Testis (tissue), 2 donors: ENCODE measurements around the gene GUCA2A.

Source experiments
- CTCF ChIP-seq, 3 experiments: fragments of 450-650 bp in 2 of 3; fragments of 200-600 bp in 1 of 3; sonication (generic) in 1 of 3; IDR thresholded peaks; one replicate each; pipeline ENCODE4 v1.5.1; 2016 to 2019; ENCODE audit warnings: antibody characterized with exemption in 3 of 3, mild to moderate bottlenecking in 2 of 3, moderate library complexity in 1 of 3
- POLR2A ChIP-seq: fragments of 450-650 bp; IDR thresholded peaks from one replicate; pipeline ENCODE4 v1.6.1; 2017; ENCODE audit warnings: antibody characterized with exemption, mild to moderate bottlenecking, moderate library complexity

- TF ChIP-seq CTCF (IDR thresholded peaks at IDR 0.05) (no peak), POLR2A (no peak)
These were observed 26.8 kb downstream of the GUCA2A start for GRCh38 chr1:42137766-42138165.
